Ovary (tissue), 3 donors: ENCODE data around the gene WDR17.

Experiments used
- EP300 ChIP-seq: sonication (generic); formaldehyde crosslinking; IDR thresholded peaks from one replicate; pipeline ENCODE4 v1.6.1; 2017; ENCODE audit warnings: antibody characterized with exemption
- POLR2A ChIP-seq: fragments of 450-650 bp; IDR thresholded peaks from one replicate; pipeline ENCODE4 v1.6.1; 2017; ENCODE audit warnings: antibody characterized with exemption, mild to moderate bottlenecking, moderate library complexity
- TF ChIP-seq, protein P1 (sequence below), 3 donors: fragments of 450-650 bp in 2 of 3; fragments of 200-600 bp in 1 of 3; IDR thresholded peaks; one replicate each; pipeline versions ENCODE4 v1.5.1 to v1.8.0; 2016 to 2022; ENCODE audit warnings: antibody characterized with exemption in 3 of 3, mild to moderate bottlenecking in 1 of 3
- donor health status: DM: no; HTN: no; CAD: no.

DNA sequence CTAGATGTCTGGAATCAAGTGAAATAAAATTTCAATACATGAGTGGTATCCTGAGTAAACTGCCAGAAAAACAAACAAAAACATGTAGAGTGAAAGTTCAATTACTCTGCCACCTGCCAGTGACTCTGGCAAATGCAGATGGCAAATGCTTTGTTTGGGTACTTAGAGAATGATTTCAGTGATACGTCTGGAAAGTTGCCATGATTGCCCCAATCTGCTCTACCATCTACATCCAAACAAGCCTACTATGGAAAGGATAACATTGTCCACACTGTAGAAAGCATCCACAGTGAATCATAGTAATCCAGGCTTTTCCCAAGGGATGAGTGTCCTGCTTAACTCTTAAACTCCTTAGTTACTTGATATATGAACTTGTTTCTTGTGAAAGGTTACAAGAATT, 126.3 kb downstream of the WDR17 start:
- TF ChIP-seq, protein P1, sequence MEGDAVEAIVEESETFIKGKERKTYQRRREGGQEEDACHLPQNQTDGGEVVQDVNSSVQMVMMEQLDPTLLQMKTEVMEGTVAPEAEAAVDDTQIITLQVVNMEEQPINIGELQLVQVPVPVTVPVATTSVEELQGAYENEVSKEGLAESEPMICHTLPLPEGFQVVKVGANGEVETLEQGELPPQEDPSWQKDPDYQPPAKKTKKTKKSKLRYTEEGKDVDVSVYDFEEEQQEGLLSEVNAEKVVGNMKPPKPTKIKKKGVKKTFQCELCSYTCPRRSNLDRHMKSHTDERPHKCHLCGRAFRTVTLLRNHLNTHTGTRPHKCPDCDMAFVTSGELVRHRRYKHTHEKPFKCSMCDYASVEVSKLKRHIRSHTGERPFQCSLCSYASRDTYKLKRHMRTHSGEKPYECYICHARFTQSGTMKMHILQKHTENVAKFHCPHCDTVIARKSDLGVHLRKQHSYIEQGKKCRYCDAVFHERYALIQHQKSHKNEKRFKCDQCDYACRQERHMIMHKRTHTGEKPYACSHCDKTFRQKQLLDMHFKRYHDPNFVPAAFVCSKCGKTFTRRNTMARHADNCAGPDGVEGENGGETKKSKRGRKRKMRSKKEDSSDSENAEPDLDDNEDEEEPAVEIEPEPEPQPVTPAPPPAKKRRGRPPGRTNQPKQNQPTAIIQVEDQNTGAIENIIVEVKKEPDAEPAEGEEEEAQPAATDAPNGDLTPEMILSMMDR (IDR thresholded peaks at IDR 0.05) = no peak
- TF ChIP-seq EP300 (no peak), POLR2A (no peak)
